Activated B cell treated with CpG ODN at 0.5 μM for 24 hours (primary cell): ENCODE measurements around the gene MAP3K14. TPM values are rescaled to one million over a fixed set of nuclear protein-coding genes. Genes with fewer than 3 reads are reported as not detected.

ENCODE experiments used
- ATAC-seq: fragments of 200-7000 bp; cut with Tn5 transposase; one replicate; pipeline ENCODE4 v1.10.0; 2021; ENCODE audit warnings: low read depth, mild to moderate bottlenecking, moderate library complexity
- CTCF ChIA-PET: fragments of 350-600 bp; sonication (Branson Sonifier 250); formaldehyde crosslinking; loops from one replicate; lab custom pipeline; 2021; ENCODE audit warnings: antibody characterized with exemption; lab: Charles Lee
- POLR2A ChIA-PET: fragments of 350-600 bp; sonication (Branson Sonifier 250); formaldehyde crosslinking; loops from one replicate; lab custom pipeline; 2021; ENCODE audit warnings: antibody characterized with exemption; lab: Charles Lee
- DNase-seq: peaks from one replicate; pipeline ENCODE4 v3.0.0; 2022
- H3K27ac Mint-ChIP-seq: one replicate; pipeline ENCODE4 v1.8.0; 2020; ENCODE audit warnings: mixed read lengths
- H3K27me3 Mint-ChIP-seq: one replicate; pipeline ENCODE4 v1.8.0; 2021; ENCODE audit warnings: mixed read lengths
- H3K36me3 Mint-ChIP-seq: one replicate; pipeline ENCODE4 v1.8.0; 2021; ENCODE audit warnings: low read depth, mixed read lengths
- H3K4me1 Mint-ChIP-seq: one replicate; pipeline ENCODE4 v1.8.0; 2021; ENCODE audit warnings: mixed read lengths
- H3K4me3 Mint-ChIP-seq: one replicate; pipeline ENCODE4 v1.8.0; 2020; ENCODE audit warnings: mild to moderate bottlenecking, mixed read lengths
- H3K9me3 Mint-ChIP-seq: one replicate; pipeline ENCODE4 v1.8.0; 2020; ENCODE audit warnings: mixed read lengths
- CTCF ChIP-seq: fragments of 200-600 bp; IDR thresholded peaks from one replicate; pipeline ENCODE4 v1.8.0; 2022; ENCODE audit warnings: antibody characterized with exemption, mild to moderate bottlenecking
- intact Hi-C: fragments of 100-400 bp; cut with micrococcal nuclease; formaldehyde crosslinking; loops from one replicate; pipeline ENCODE4 v1.15.1; 2024
- total RNA-seq: library from RNA; stranded (reverse); gene quantifications from 2 replicates; pipeline ENCODE4 v1.2.3, GENCODE V29; 2022

The MAP3K14 gene
- total RNA-seq, 1 donor from 2014 or later, result 88.6 TPM

DNA sequence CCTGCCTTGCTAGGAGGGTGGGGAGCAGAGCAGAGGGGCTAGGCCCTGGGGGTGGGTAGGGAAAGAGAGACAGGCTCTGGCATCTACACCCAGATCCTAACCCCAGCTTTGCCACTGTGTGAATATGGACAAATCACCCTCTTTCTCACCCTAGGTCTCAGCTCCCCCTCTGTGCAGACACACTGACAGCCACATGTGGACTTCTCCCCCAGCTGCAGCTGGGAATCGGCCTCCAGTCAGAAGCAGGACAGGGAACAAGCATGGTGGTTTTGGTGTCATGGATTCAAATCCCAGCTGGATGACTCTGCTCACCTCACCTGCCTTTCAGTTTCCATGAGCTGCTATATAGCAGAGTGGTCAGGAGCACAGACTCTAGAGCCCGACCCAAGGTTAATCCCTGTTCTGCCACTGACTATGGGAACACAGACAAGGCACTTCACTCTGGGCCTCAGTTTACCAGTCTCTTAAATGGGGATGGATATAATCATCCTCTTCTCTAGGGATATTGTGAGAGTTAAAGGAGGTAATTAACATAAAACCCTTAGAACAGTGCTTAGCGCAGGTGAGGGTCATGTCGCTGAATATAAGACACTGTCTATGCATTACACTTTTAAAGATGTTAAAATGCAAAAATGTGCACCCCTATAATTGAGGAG lies 26.2 kb upstream of the MAP3K14 start:
- CTCF ChIA-PET, result no interaction called here
- no peaks in the 10 kb centered on the region for H3K36me3 Mint-ChIP-seq
- POLR2A ChIA-PET, result interaction anchor here (0.6 kb wide), 1 partner anchor 14 kb away, joined by 5 read pairs; no protein-coding TSS in a partner anchor
- ATAC-seq (no peak), DNase-seq (no peak)
- peaks cover 4% of the 10 kb centered on the region for H3K27me3 Mint-ChIP-seq
- no peak overlapping the region for H3K4me3 Mint-ChIP-seq
- H3K27ac Mint-ChIP-seq, result no peak overlapping the region
- TF ChIP-seq CTCF, result no peak
- peaks cover 9% of the 10 kb centered on the region for H3K4me1 Mint-ChIP-seq
- H3K9me3 Mint-ChIP-seq, result no peaks in the 10 kb centered on the region
- intact Hi-C loops, result no loop called here

DNA sequence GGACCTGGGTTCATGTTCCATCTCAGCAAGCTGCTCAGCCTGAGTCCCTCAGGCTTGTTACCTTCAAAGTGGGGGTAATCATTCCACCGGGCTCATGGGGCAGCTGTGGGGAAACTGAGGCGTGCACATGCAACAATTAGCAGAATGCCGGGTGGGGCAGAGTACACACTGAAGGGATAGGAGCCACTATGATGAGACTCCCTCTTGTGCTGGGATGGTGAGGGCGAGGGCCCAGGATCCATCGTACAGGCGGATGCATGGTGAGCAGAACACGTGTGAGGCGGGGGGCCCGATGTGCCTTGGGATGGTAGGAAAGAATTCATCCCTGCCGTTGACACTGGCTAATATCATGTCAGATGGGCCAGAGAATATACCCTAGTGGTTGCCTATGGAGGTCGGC lies 25.5 kb upstream of the MAP3K14 start:
- H3K9me3 Mint-ChIP-seq, result no peaks in the 10 kb centered on the region
- ATAC-seq, result no peak
- H3K27me3 Mint-ChIP-seq, result peaks cover 4% of the 10 kb centered on the region
- POLR2A ChIA-PET, result no interaction called here
- H3K36me3 Mint-ChIP-seq, result no peaks in the 10 kb centered on the region
- H3K4me1 Mint-ChIP-seq, result peaks cover 9% of the 10 kb centered on the region
- DNase-seq, result no peak
- intact Hi-C loops, result no loop called here
- no peak overlapping the region for H3K27ac Mint-ChIP-seq
- H3K4me3 Mint-ChIP-seq, result no peak overlapping the region
- CTCF ChIA-PET, result interaction anchor here (1.4 kb wide), 1 partner anchor 58 kb away, joined by 4 read pairs; no protein-coding TSS in a partner anchor
- no peak for TF ChIP-seq CTCF

GRCh38 chr17:45341533-45342158 lies 24.8 kb upstream of the MAP3K14 start:
- peaks cover 9% of the 10 kb centered on the region for H3K4me1 Mint-ChIP-seq
- no peak for ATAC-seq
- no peaks in the 10 kb centered on the region for H3K36me3 Mint-ChIP-seq
- peaks cover 4% of the 10 kb centered on the region for H3K27me3 Mint-ChIP-seq
- POLR2A ChIA-PET, result no interaction called here
- no peak overlapping the region for H3K4me3 Mint-ChIP-seq
- no peak for DNase-seq
- H3K27ac Mint-ChIP-seq, result no peak overlapping the region
- no peaks in the 10 kb centered on the region for H3K9me3 Mint-ChIP-seq
- intact Hi-C loops, result no loop called here
- CTCF ChIA-PET, result interaction anchor here (1.4 kb wide), 1 partner anchor 57 kb away, joined by 4 read pairs; no protein-coding TSS in a partner anchor
- no peak for TF ChIP-seq CTCF

- peaks cover 5% of the 10 kb centered on the region for H3K4me1 Mint-ChIP-seq
- H3K9me3 Mint-ChIP-seq, result no peaks in the 10 kb centered on the region
- TF ChIP-seq CTCF, result no peak
- no peaks in the 10 kb centered on the region for H3K36me3 Mint-ChIP-seq
- intact Hi-C loops, result no loop called here
- POLR2A ChIA-PET, result interaction anchor here (0.9 to 1.0 kb wide), 2 partner anchors 15 to 54 kb away, joined by 3 to 9 read pairs; no protein-coding TSS in a partner anchor
- H3K4me3 Mint-ChIP-seq, result no peak overlapping the region
- peaks cover 4% of the 10 kb centered on the region for H3K27me3 Mint-ChIP-seq
- ATAC-seq, result no peak
- no peak for DNase-seq
- CTCF ChIA-PET, result interaction anchor here (0.9 kb wide), 1 partner anchor 63 kb away, joined by 3 read pairs; no protein-coding TSS in a partner anchor
- H3K27ac Mint-ChIP-seq, result no peak overlapping the region
Measured at GRCh38 chr17:45339646-45340605, 23.1 kb upstream of the MAP3K14 start.
